Islet precursor cell (in vitro differentiated cells): Measurements from ENCODE around the gene ANKLE2.
"Not testable (repeated sequence)": the region's sequence is repeated elsewhere in the genome, so short reads cannot be mapped to it uniquely, and the experiment has no call there.

Source experiments
- DNase-seq: peaks from one replicate; pipeline ENCODE4 v3.0.0-alpha.2; 2018

The ANKLE2 gene

GRCh38 chr12:132761032-132761920, at the start of gene ANKLE2:
Gene ANKLE2 (minus strand): TSS chr12:132761832. CDS start chr12:132761798, 34 bp downstream.
- DNase-seq = peak; percentile 78

- peak; percentile 80 for DNase-seq
Measured at GRCh38 chr12:132809391-132809790, 47.8 kb upstream of the ANKLE2 start.

- DNase-seq = no peak
Measured at GRCh38 chr12:132807295-132808092, 45.9 kb upstream of the ANKLE2 start.

- DNase-seq = no peak
Measured at GRCh38 chr12:132806857-132807256, 45.2 kb upstream of the ANKLE2 start.

- peak; percentile 77 for DNase-seq
Measured at GRCh38 chr12:132804426-132804861, 42.8 kb upstream of the ANKLE2 start.

DNA sequence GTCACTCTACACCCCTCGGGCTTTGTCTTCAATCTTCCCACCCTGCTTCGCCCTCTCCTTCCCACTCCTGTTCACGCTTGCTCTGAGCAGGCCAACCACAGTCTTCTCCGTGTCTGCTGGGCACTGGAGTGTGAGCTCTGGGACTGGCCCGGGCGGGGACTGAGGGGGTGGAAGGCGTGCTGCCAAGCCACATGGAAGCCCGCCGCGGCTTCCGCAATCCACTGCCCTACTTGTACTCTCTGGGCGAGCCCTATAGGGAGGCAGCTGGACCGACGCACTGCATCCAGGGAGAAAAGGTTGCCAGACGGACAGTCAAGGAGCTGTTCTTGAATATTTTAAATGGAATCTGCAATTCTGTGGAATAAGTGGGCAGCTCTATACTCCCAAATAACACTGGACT, 42.3 kb upstream of the ANKLE2 start:
- DNase-seq = no peak

DNA sequence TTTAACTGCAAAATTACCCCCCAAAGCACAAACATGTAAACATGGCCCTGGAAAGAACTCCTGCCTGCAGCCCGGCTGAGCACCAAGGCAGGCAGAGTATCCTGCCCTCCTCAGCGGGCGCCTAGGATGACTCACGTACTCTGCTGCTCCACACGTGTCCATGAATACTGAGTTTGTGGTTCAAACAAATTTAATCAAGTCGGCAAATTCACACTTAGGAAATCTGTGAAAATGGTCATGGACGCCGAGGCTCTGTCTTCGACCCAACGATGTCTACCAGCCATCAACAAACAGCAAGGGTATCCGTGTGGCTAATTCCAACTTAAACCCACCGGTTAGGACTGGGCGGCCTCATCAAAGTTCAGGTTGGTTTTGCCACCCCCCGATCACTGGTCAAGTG, 41.5 kb upstream of the ANKLE2 start:
- DNase-seq = no peak

DNA sequence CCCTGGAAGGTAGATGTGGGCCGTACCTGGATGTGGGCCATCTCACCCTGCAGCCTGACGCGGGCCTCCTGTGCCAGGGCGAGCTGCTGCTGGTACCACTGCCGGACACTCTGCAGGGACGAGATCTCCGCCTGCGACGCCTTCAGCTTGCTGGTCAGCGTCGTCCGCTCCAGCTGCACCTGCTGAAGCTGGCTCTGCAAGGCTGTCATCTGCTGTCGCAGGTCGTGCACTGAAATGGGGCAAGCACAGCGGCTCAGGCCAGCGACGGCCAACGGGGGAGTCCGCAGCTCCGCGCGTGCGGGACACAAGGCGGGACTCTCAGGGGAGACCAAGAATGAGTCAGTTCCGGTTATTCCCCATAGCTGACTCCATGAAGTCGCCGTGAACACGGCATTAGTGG, 40.1 kb upstream of the ANKLE2 start:
- DNase-seq = no peak

DNA sequence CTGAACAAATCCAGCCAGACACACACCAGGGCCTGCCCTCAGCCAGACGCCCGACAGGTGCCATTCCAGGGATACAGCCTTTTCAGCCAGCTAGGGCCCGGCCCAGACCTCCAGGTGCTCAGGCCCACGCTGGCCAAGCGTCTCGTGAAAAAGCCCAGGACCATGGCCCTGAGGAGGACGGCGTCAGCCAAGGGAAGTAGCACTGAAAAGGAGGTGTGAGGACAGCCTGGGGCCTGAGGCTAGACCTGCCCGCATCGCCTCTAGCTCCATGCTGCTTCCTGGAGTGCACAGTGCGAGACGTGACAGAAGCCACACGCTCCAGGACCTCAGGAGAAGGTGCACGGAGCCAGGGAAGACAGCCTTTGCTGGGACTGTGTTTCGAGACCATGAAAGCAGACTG, 37.2 kb upstream of the ANKLE2 start:
- no peak for DNase-seq

- DNase-seq = no peak
Measured at GRCh38 chr12:132797820-132798570, 36.4 kb upstream of the ANKLE2 start.

DNA sequence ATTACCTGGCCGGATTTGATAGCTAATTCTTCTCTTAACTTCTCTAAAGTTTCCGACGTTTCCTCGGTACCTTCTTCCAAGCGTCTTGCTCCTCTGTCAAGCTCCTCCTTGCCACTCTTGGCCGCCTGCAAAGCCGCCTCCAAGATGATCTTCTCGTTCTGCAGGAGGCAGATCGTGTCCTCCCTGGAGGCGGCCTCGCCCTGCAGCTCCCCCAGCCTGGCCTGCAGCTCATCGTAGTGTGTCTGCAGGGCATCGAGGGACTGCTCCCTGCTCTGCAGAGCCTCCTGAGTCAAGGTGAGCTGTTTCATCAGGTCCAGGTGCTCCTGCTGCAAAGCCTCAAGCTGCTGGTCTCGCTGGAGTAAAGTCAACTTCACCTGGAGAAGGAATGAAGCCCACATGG, 34.2 kb upstream of the ANKLE2 start:
- DNase-seq = no peak

- DNase-seq = not testable (repeated sequence)
Measured at GRCh38 chr12:132791940-132792339, 30.3 kb upstream of the ANKLE2 start.

DNA sequence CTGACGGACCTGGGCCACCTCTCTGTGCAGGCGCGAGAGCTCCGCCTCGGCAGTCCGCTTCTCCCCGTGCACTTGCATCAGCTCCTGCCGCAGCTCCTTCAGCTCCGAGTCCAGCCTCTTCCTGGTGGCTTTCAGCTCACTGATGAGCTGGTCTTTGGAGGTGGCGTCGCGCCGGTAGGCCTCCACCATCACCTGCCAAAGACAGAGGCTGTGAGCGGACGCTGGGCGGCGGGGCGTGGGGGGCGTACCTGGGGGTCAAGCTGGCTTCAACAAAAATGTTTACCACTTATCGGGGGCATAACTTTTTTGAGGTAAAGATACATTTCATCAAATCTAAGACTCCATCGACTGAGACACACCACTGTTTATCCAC, 27.5 kb upstream of the ANKLE2 start:
- DNase-seq = no peak

DNA sequence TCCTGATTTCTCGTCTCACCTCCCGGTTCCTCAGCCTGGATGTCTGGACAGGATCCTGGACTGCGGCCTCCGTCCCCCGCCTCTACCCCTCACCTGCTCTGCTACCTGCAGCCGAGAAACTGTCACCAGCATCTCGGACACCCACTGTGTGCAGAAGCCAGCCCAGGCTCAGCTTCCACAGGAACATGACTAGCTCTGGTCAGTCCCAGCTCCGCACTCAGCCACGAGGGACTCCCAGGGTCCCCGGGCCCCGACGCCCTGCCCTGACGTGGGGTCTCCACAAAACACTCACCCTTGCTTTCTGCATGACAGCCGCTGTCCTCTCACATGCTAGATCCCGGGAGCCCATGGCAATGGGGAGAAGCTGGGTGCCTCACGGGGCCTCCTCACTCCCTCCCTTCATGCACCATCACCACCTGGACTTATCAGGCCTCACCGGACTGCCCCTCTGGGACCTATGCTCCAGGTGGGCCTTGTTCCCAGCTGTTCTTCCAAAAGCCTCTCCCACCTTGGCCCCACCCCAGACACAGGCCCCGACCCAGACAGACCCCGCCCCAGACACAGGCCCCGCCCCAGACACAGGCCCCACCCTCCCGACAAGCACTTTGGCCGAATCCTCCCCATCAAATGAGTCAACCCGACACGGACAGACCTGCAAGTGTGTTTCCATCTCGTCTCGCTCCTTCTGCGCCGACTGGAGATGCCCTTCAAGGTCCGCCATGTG, 26.9 kb upstream of the ANKLE2 start:
- DNase-seq = no peak

DNA sequence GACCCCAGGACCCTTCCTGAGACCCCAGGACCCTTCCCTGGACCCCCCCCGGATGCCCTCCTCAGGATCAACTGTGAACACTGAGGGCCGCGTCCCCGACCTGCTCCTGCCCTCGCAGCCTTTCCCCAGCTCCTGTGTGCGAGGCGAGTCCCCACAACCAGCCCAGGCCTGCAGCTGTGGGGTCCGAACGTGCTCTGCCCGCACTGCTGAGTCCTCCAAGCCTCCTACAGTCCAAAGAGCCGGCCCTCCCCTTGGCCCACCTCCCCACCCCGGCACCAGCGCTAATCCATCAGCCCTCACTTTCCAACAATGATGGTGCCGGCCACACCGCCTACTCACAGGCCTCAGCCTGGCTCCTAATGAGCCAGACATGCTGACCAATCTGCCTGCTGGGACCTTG, 26.2 kb upstream of the ANKLE2 start:
- DNase-seq = no peak

- no peak for DNase-seq
Measured at GRCh38 chr12:132786192-132786591, 24.6 kb upstream of the ANKLE2 start.

DNA sequence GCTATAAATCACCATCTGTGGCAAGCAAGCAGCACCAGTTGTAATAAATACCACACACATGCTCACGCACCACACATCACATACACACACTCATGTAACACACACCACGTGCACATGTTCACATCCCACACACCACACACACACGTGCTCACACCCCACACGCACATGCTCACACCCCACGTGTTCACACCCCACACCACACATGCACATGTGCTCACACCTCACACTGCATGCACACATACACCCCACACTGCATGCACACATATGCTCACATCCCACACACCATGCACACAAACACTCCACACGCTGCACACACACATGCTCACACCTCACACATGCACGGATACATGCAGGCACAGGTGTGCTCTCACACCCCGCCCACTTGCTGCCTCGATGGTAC, 22.9 kb upstream of the ANKLE2 start:
- no peak for DNase-seq

GRCh38 chr12:132783917-132784531, 22.4 kb upstream of the ANKLE2 start:
- DNase-seq = peak; percentile 79

GRCh38 chr12:132781938-132782337, 20.3 kb upstream of the ANKLE2 start:
- no peak for DNase-seq

DNA sequence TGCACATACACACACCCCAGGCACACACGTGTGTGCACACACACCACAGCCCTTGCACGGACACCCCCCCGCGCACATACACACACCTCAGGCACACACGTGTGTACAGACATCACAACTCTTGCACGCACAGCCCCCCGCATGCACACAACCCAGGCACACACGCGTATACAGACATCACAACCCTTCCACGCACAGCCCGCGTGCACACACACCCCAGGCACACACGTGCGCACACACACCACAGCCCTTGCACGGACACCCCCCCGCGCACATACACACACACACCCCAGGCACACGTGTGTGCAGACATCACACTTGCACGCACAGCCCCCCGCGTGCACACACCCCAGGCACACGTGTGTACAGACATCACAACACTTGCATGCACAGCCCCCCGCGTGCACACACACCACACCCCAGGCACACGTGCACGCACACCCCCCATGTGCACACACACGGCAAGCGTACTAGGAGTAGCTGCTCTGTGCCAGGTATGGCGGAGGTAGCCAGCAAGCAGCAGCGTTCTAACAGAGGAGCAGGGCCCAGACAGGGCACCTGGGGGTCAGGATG, 18.2 kb upstream of the ANKLE2 start:
- DNase-seq = no peak

DNA sequence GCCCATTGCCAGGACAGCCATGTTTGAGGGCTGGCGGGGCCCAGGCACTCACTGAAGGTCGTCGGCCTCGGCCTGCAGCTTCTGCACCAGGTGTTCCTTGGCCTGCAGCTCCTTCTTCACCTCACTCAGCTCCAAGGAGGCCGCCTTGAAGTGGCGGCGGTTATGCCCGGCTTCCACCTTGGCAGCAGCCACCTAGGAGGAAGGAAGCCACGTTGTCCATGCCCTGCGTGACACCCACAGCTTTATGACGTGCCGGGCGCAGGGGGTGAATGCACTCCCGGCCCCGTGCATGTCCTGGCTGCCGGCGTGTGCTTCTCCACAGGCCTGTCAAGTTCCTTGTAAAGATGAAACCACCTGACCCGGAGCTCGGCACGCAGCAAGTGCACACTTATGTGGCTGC, 16.0 kb upstream of the ANKLE2 start:
- DNase-seq = no peak
